Fibroblast of lung (primary cell): ENCODE measurements around the gene FAM13A. TPM values are rescaled to one million over a fixed set of nuclear protein-coding genes. Genes with fewer than 3 reads are reported as not detected.

ENCODE experiments used
- DNase-seq, 2 donors: peaks; one replicate each; pipeline versions ENCODE4 v3.0.0 to v3.0.0-alpha.2; 2010; ENCODE audit warnings: low read depth in 2 of 2
- H2AFZ ChIP-seq: 2 replicates; pipeline ENCODE4 v1.5.1; 2012; ENCODE audit warnings: low read length, control low read depth, inconsistent platforms
- H3K27ac ChIP-seq: 2 replicates; pipeline ENCODE4 v1.5.1; 2011; ENCODE audit warnings: low read length, control low read depth; ENCODE audit not compliant: insufficient read depth
- H3K27me3 ChIP-seq: 2 replicates; pipeline ENCODE4 v1.5.1; 2011; ENCODE audit warnings: mild to moderate bottlenecking, low read length; ENCODE audit not compliant: control insufficient read depth, insufficient read depth
- H3K36me3 ChIP-seq: 2 replicates; pipeline ENCODE4 v1.5.1; 2011; ENCODE audit warnings: low read length; ENCODE audit not compliant: control insufficient read depth, insufficient read depth
- H3K4me1 ChIP-seq: 2 replicates; pipeline ENCODE4 v1.5.1; 2011; ENCODE audit warnings: low read length; ENCODE audit not compliant: control insufficient read depth, insufficient read depth; ENCODE audit errors: extremely low read depth
- H3K4me2 ChIP-seq: 2 replicates; pipeline ENCODE4 v1.5.1; 2011; ENCODE audit warnings: low read length, control low read depth; ENCODE audit not compliant: insufficient read depth; ENCODE audit errors: extremely low read depth
- H3K4me3 ChIP-seq, 4 experiments: fragments of 200-600 bp in 1 of 4; sonication (generic) in 1 of 4; replicated peaks in 1 of 4; 2 replicates each; pipeline ENCODE4 v1.5.1; 2011 to 2016; ENCODE audit warnings: low read length in 4 of 4, low read depth in 3 of 4, mild to moderate bottlenecking in 3 of 4, control low read depth in 2 of 4, inconsistent platforms in 1 of 4, mixed read lengths in 1 of 4; ENCODE audit not compliant: insufficient read depth in 1 of 4; ENCODE audit errors: control extremely low read depth in 1 of 4
- H3K79me2 ChIP-seq: 2 replicates; pipeline ENCODE4 v1.5.1; 2012; ENCODE audit warnings: mild to moderate bottlenecking, low read length, inconsistent platforms; ENCODE audit not compliant: control insufficient read depth, insufficient read depth
- H3K9ac ChIP-seq: 2 replicates; pipeline ENCODE4 v1.5.1; 2011; ENCODE audit warnings: mild to moderate bottlenecking, low read length, control low read depth; ENCODE audit not compliant: insufficient read depth
- H3K9me3 ChIP-seq: 2 replicates; pipeline ENCODE4 v1.5.1; 2012; ENCODE audit warnings: low read depth, low read length; ENCODE audit not compliant: control insufficient read depth, insufficient read depth
- H4K20me1 ChIP-seq: 2 replicates; pipeline ENCODE4 v1.5.1; 2011; ENCODE audit warnings: low read length; ENCODE audit not compliant: control insufficient read depth, insufficient read depth; ENCODE audit errors: extremely low read depth
- CTCF ChIP-seq, 2 donors: IDR thresholded peaks in 1 of 2; conservative IDR thresholded peaks in 1 of 2; 1 replicate in 1 of 2; 2 replicates in 1 of 2; pipeline ENCODE4 v1.5.1; 2011 to 2012; ENCODE audit warnings: low read length in 2 of 2, control low read depth in 1 of 2, inconsistent platforms in 1 of 2, low read depth in 1 of 2, mild to moderate bottlenecking in 1 of 2
- EZH2 ChIP-seq: IDR thresholded peaks from 2 replicates; pipeline ENCODE4 v1.5.1; 2012; ENCODE audit warnings: low read length, control low read depth, mild to moderate bottlenecking; ENCODE audit errors: missing control alignments
- polyA plus RNA-seq, 2 donors: library from polyadenylated mRNA; depleted of rRNA in 1 of 2; stranded (reverse) in 1 of 2; unstranded in 1 of 2; fragments of >200 nt; gene quantifications; 2 replicates each; pipeline ENCODE4 v1.2.1, GENCODE V29; 2011 to 2012; ENCODE audit warnings: missing spikeins in 1 of 2
- total RNA-seq: library from RNA; depleted of rRNA; stranded (reverse); fragments of >200 nt; gene quantifications from 2 replicates; pipeline ENCODE4 v1.2.1, GENCODE V29; 2014

The FAM13A gene
- total and polyA plus RNA-seq, 2 donors (not counting 1 experiment from before 2014, with no cell fraction given) = 14.3 to 23.9 TPM

- no peak overlapping the region for H3K9ac ChIP-seq
- DNase-seq = no peak
- H3K9me3 ChIP-seq = no peaks in the 10 kb centered on the region
- TF ChIP-seq CTCF (conservative IDR thresholded peaks at IDR 0.05 in 1 of 2, IDR thresholded peaks at IDR 0.05 in 1 of 2; ENCODE audit: low read depth in 1 of 2, low read length in 2 of 2) = no peak
- TF ChIP-seq EZH2 = no peak
- H3K27me3 ChIP-seq = no peaks in the 10 kb centered on the region
- no peak overlapping the region for H2AFZ ChIP-seq
- peaks cover 6% of the 10 kb centered on the region for H3K4me1 ChIP-seq
- no peaks in the 10 kb centered on the region for H3K36me3 ChIP-seq
- H3K4me3 ChIP-seq = no peak overlapping the region
- no peak overlapping the region for H3K4me2 ChIP-seq
- no peaks in the 10 kb centered on the region for H4K20me1 ChIP-seq
- H3K79me2 ChIP-seq = no peaks in the 10 kb centered on the region
- no peak overlapping the region for H3K27ac ChIP-seq
Observed at GRCh38 chr4:88982757-88983156, 74.2 kb downstream of the FAM13A start.

- H3K9me3 ChIP-seq = no peaks in the 10 kb centered on the region
- peaks cover 6% of the 10 kb centered on the region for H3K4me1 ChIP-seq
- TF ChIP-seq CTCF (conservative IDR thresholded peaks at IDR 0.05 in 1 of 2, IDR thresholded peaks at IDR 0.05 in 1 of 2; ENCODE audit: low read depth in 1 of 2, low read length in 2 of 2) (no peak), EZH2 (no peak)
- no peaks in the 10 kb centered on the region for H4K20me1 ChIP-seq
- DNase-seq = no peak
- H3K79me2 ChIP-seq = no peaks in the 10 kb centered on the region
- no peak overlapping the region for H3K4me2 ChIP-seq
- no peak overlapping the region for H3K9ac ChIP-seq
- H3K36me3 ChIP-seq = no peaks in the 10 kb centered on the region
- no peaks in the 10 kb centered on the region for H3K27me3 ChIP-seq
- no peak overlapping the region for H3K4me3 ChIP-seq
- H2AFZ ChIP-seq = no peak overlapping the region
- H3K27ac ChIP-seq = no peak overlapping the region
Observed at GRCh38 chr4:88981993-88982392, 75.0 kb downstream of the FAM13A start.

GRCh38 chr4:88981556-88981955 lies 75.4 kb downstream of the FAM13A start:
- no peak overlapping the region for H3K4me3 ChIP-seq
- no peaks in the 10 kb centered on the region for H3K27me3 ChIP-seq

More at GRCh38 chr4:88981556-88981955, 75.4 kb downstream of the FAM13A start:
- Histone ChIP-seq H3K27ac (no peak overlapping the region), H3K4me1 (peaks cover 6% of the 10 kb centered on the region), H3K4me2 (no peak overlapping the region), H4K20me1 (no peaks in the 10 kb centered on the region), H3K9ac (no peak overlapping the region), H2AFZ (no peak overlapping the region), H3K9me3 (no peaks in the 10 kb centered on the region), H3K36me3 (no peaks in the 10 kb centered on the region), H3K79me2 (no peaks in the 10 kb centered on the region)
- peak in 1 of 2 donors; percentile 3 for DNase-seq
- TF ChIP-seq CTCF (conservative IDR thresholded peaks at IDR 0.05 in 1 of 2, IDR thresholded peaks at IDR 0.05 in 1 of 2; ENCODE audit: low read depth in 1 of 2, low read length in 2 of 2) (no peak), EZH2 (no peak)
